OCI-LY1 (cell line): ENCODE data around the gene GPR22.

Experiments
- H2AFZ ChIP-seq: fragments of 200-600 bp; sonication (generic), shearing (Covaris generic); 2 replicates; pipeline ENCODE4 v1.6.0; 2014; ENCODE audit warnings: antibody characterized with exemption, mild to moderate bottlenecking, low read length
- H3F3A ChIP-seq: fragments of 200-600 bp; sonication (generic), shearing (Covaris generic); 2 replicates; pipeline ENCODE4 v1.6.0; 2014; ENCODE audit warnings: mild to moderate bottlenecking, antibody characterized with exemption, low read length, moderate library complexity; ENCODE audit not compliant: insufficient read depth
- H3K27ac ChIP-seq: fragments of 200-600 bp; sonication (generic); 2 replicates; pipeline ENCODE4 v1.5.1; 2014; ENCODE audit warnings: low read length, mixed run types, mild to moderate bottlenecking, low read depth; ENCODE audit not compliant: poor library complexity, severe bottlenecking
- H3K27me3 ChIP-seq: fragments of 200-600 bp; sonication (generic); 2 replicates; pipeline ENCODE4 v1.6.0; 2014; ENCODE audit warnings: antibody characterized with exemption, mild to moderate bottlenecking, low read length, moderate library complexity; ENCODE audit not compliant: insufficient read depth
- H3K36me3 ChIP-seq: fragments of 200-600 bp; sonication (generic); 2 replicates; pipeline ENCODE4 v1.6.1; 2014; ENCODE audit warnings: mild to moderate bottlenecking, antibody characterized with exemption, low read length, moderate library complexity, mixed read lengths; ENCODE audit not compliant: insufficient read depth
- H3K4me1 ChIP-seq: fragments of 200-600 bp; sonication (generic); 2 replicates; pipeline ENCODE4 v1.5.1; 2014; ENCODE audit warnings: mild to moderate bottlenecking, low read length, moderate library complexity; ENCODE audit not compliant: insufficient read depth, severe bottlenecking
- H3K4me2 ChIP-seq: fragments of 200-600 bp; sonication (generic), shearing (Covaris generic); 2 replicates; pipeline ENCODE4 v1.6.1; 2014; ENCODE audit warnings: low read length
- H3K4me3 ChIP-seq: fragments of 200-600 bp; sonication (generic); 2 replicates; pipeline ENCODE4 v1.5.1; 2014; ENCODE audit warnings: low read length, low read depth, mild to moderate bottlenecking, mixed read lengths; ENCODE audit not compliant: poor library complexity, severe bottlenecking
- H3K79me2 ChIP-seq: fragments of 200-600 bp; shearing (Covaris generic); 2 replicates; pipeline ENCODE4 v1.6.1; 2016; ENCODE audit warnings: mixed run types, low read length, mixed read lengths; ENCODE audit not compliant: insufficient read depth
- H3K9ac ChIP-seq: fragments of 200-600 bp; sonication (generic), shearing (Covaris generic); 2 replicates; pipeline ENCODE4 v1.6.1; 2014; ENCODE audit warnings: mild to moderate bottlenecking, low read length, mixed read lengths
- H3K9me2 ChIP-seq: fragments of 200-600 bp; sonication (generic), shearing (Covaris generic); 2 replicates; pipeline ENCODE4 v1.6.1; 2014; ENCODE audit warnings: low read depth, mild to moderate bottlenecking, low read length, mixed read lengths
- H3K9me3 ChIP-seq: fragments of 200-600 bp; shearing (Covaris generic); 2 replicates; pipeline ENCODE4 v1.6.1; 2014; ENCODE audit warnings: low read length, mixed read lengths
- H4K20me1 ChIP-seq: fragments of 200-600 bp; sonication (generic), shearing (Covaris generic); 2 replicates; pipeline ENCODE4 v1.6.0; 2016; ENCODE audit warnings: mild to moderate bottlenecking, low read length; ENCODE audit not compliant: insufficient read depth
- CTCF ChIP-seq: fragments of 200-600 bp; sonication (generic), shearing (Covaris generic); IDR thresholded peaks from 2 replicates; pipeline ENCODE4 v1.5.1; 2017; ENCODE audit warnings: mild to moderate bottlenecking, antibody characterized with exemption, low read length, moderate library complexity, mixed read lengths
- EZH2 ChIP-seq: fragments of 200-600 bp; sonication (generic), shearing (Covaris generic); IDR thresholded peaks from 2 replicates; pipeline ENCODE4 v1.8.0; 2017; ENCODE audit warnings: borderline replicate concordance, mixed run types, mild to moderate bottlenecking, antibody characterized with exemption, low read length, moderate library complexity, mixed read lengths

The GPR22 gene

DNA sequence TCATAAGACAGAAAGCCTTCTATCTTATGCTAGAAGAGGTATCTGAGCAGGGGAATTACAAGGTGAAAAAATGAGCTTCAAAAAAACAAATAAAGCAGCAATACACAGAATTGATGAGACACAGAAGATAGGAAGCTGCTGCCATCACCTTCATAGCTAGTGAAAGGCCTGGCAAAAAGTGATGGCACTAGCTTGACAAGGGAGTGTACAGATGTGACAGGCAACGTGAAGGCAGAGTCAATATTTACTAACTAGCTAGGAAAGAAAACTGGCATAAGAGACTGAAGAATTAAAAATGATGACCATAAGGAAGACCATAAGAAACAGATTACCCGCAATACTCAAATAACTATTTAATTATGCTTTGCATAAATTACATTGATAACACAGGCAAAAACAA lies 9.4 kb downstream of the GPR22 start:
- Histone ChIP-seq H3K4me2 (no peak overlapping the region), H2AFZ (no peak overlapping the region), H3K9me2 (no peaks in the 10 kb centered on the region), H3F3A (no peaks in the 10 kb centered on the region), H3K4me1 (no peaks in the 10 kb centered on the region), H3K9ac (no peak overlapping the region), H3K9me3 (no peaks in the 10 kb centered on the region), H3K79me2 (no peaks in the 10 kb centered on the region), H3K27me3 (no peaks in the 10 kb centered on the region), H3K36me3 (no peaks in the 10 kb centered on the region), H4K20me1 (no peaks in the 10 kb centered on the region), H3K27ac (no peak overlapping the region), H3K4me3 (no peak overlapping the region)
- TF ChIP-seq CTCF: no peak
- no peak for TF ChIP-seq EZH2

GRCh38 chr7:107480932-107481331 lies 11.1 kb downstream of the GPR22 start:
- Histone ChIP-seq H3K4me1 (no peaks in the 10 kb centered on the region), H4K20me1 (no peaks in the 10 kb centered on the region), H3K27ac (no peak overlapping the region), H3K9ac (no peak overlapping the region), H2AFZ (no peak overlapping the region), H3F3A (no peaks in the 10 kb centered on the region), H3K27me3 (no peaks in the 10 kb centered on the region), H3K9me3 (no peaks in the 10 kb centered on the region), H3K9me2 (no peaks in the 10 kb centered on the region), H3K79me2 (no peaks in the 10 kb centered on the region), H3K4me3 (no peak overlapping the region), H3K36me3 (no peaks in the 10 kb centered on the region), H3K4me2 (no peak overlapping the region)
- TF ChIP-seq CTCF: no peak
- TF ChIP-seq EZH2: no peak

DNA sequence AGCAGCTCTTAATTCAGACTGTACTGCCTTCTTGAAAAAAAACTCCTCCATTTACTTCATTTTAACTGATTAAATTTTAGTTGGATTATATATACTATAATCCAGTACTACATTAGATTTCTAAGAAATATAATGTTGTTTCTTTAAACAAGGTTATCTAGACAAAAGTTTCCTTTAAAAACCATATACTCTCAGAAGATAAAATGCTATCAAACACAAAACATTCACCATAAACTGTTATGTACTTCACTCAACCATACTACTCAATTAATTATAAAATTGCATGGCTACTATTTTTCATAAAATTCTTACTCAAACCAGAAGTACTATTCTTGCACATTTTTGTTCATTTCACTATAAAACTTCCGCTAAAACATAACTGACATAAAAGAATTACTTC lies 12.7 kb downstream of the GPR22 start:
- no peak overlapping the region for H3K4me3 ChIP-seq
- no peaks in the 10 kb centered on the region for H3K27me3 ChIP-seq
- H3K79me2 ChIP-seq: no peaks in the 10 kb centered on the region
- no peaks in the 10 kb centered on the region for H3K4me1 ChIP-seq
- H3K9me3 ChIP-seq: no peaks in the 10 kb centered on the region
- H3K36me3 ChIP-seq: no peaks in the 10 kb centered on the region
- no peak overlapping the region for H3K4me2 ChIP-seq
- H4K20me1 ChIP-seq: no peaks in the 10 kb centered on the region
- H3K9ac ChIP-seq: no peak overlapping the region
- TF ChIP-seq CTCF (no peak), EZH2 (no peak)
- no peak overlapping the region for H3K27ac ChIP-seq
- no peaks in the 10 kb centered on the region for H3F3A ChIP-seq
- no peak overlapping the region for H2AFZ ChIP-seq
- no peaks in the 10 kb centered on the region for H3K9me2 ChIP-seq
